Measurements from ENCODE around the gene FAM131B. TPM values are rescaled to one million over a fixed set of nuclear protein-coding genes. Genes with fewer than 3 reads are reported as not detected.
"Not testable (repeated sequence)": the region's sequence is repeated elsewhere in the genome, so short reads cannot be mapped to it uniquely, and the experiment has no call there.

The FAM131B gene
- polyA plus RNA-seq (ENCODE audit: insufficient read depth in 1 of 5, insufficient read length in 5 of 5, low replicate concordance in 1 of 5): 1 to 10 TPM; 1.7 to 2.6 (median 2.2) TPM
- long read RNA-seq, donor 1: 0 reads
- long read RNA-seq, donor 2: 0 reads
- long read RNA-seq, donor 3, full-length matches to known transcripts: 2 of 2 reads
- long read RNA-seq, donor 3, partial matches to known transcripts: 0 of 2 reads
- long read RNA-seq, donor 3, other reads (novel, unspliced or antisense): 0 of 2 reads
- long read RNA-seq, donor 4, partial matches to known transcripts: 385 of 432 reads
- long read RNA-seq, donor 4, other reads (novel, unspliced or antisense): 47 of 432 reads
- long read RNA-seq, donor 5, full-length matches to known transcripts: 2 of 642 reads
- long read RNA-seq, donor 5, partial matches to known transcripts: 560 of 642 reads
- long read RNA-seq, donor 5, other reads (novel, unspliced or antisense): 80 of 642 reads
- long read RNA-seq, donor 6, full-length matches to known transcripts: 1 of 1 reads
- long read RNA-seq, donor 6, partial matches to known transcripts: 0 of 1 reads
- long read RNA-seq, donor 6, other reads (novel, unspliced or antisense): 0 of 1 reads
- long read RNA-seq, donor 7, partial matches to known transcripts: 1,006 of 1,088 reads
- long read RNA-seq, donor 7, other reads (novel, unspliced or antisense): 82 of 1,088 reads
- long read RNA-seq, donor 8: 0 reads

DNA sequence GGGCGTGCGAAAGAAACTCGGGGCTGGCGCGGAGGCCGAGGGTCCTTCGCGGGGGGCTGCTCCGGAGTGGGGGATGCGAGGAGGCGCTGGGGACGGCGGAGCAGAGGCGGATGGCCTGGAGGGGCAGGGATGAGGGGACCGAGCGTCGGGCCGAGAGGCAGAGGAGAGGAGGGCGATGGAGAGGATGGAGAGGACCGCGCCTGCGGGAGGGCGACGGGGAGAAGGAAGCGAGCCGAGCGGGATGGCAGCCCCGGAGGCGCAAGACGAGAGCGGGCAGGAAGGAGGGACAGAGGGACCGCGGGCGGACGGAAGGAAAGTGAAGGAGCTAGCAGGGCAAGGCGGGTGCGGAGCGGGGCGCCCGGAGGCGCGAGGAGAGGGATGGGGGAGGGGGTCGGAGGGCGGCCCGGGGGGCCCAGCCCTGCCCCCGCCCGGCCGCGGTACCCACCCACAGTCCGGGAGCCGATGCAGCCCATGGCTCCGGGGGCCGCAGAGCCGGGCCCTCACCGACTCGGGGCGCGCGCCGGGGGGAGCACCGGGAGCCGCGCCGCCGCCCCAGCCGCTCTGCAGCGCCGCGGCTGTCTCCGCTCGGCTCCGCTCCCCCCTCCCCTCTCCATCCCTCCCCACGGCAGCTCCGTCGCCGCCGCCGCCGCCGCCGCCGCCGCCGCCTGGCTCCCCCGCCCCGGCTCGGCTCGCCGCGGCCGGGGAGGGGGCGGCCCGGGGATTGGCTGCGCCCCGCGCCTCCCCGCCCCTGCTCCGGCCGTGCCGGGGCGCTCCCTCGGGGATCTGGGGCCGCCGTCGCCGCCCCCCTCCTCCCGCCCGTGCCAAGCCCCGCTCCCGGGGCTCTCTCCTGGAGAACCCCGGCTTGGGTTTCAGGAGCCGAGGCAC, at the start of gene FAM131B:
Gene FAM131B, minus strand, starts transcription at position 583 of the 885 bp plus-strand sequence. Its CDS starts 110 bp downstream, at position 473.
- DNase-seq: no peak

DNA sequence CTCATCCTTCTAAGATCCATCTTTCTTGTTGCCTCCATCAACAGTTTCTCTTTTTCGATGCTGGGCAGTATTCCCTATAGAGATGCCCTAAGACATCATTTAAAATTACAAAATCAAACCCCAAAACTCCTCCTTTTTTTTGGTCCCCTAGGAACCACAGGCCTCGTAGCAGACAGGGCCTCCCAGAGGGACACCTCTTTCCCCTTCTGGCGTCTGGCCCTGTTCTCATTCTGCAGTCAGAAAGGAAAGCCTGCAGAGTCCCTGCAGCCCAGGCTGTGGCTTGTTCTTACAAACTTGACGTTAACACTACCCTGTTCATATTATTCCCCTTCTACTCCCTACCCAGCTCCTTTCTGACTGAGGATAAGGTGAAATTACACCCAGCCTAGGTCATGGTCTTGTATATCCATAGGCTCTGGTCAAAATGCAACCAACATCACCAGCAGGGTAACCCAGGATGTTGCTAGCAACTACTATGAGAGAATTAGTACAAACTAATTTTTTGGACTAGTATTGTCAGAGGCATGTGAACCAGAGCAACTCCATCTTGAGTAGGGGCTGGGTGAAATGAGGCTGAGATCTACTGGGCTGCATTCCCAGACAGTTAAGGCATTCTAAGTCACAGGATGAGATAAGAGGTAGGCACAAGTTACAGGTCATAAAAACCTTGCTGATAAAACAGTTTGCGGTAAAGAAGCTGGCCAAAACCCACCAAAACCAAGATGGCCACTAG, 49.6 kb upstream of the FAM131B start:
- no peak for DNase-seq

DNA sequence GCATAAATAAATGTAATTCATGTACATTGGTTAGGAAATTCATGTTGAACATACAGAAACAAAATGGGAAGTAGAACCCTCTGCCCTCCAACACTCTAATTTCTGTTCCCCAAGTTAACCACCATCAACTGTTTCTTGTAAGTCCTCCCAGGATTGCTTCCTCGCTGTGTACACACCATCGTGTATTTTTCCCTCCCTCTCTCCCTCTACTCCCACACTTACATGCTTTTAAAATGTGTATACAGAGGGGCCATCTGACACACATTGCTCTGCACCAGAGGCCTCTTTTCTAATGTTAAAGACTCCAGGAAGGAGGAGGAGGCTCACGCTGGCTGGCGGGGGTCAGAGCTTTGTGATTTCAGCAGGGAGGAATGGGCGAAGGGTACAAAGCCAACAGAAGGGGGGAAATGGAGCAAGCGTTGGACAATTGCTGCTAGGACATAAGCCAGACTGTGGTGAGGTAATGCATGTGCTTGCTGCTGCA, 48.0 kb upstream of the FAM131B start:
- DNase-seq: no peak

DNA sequence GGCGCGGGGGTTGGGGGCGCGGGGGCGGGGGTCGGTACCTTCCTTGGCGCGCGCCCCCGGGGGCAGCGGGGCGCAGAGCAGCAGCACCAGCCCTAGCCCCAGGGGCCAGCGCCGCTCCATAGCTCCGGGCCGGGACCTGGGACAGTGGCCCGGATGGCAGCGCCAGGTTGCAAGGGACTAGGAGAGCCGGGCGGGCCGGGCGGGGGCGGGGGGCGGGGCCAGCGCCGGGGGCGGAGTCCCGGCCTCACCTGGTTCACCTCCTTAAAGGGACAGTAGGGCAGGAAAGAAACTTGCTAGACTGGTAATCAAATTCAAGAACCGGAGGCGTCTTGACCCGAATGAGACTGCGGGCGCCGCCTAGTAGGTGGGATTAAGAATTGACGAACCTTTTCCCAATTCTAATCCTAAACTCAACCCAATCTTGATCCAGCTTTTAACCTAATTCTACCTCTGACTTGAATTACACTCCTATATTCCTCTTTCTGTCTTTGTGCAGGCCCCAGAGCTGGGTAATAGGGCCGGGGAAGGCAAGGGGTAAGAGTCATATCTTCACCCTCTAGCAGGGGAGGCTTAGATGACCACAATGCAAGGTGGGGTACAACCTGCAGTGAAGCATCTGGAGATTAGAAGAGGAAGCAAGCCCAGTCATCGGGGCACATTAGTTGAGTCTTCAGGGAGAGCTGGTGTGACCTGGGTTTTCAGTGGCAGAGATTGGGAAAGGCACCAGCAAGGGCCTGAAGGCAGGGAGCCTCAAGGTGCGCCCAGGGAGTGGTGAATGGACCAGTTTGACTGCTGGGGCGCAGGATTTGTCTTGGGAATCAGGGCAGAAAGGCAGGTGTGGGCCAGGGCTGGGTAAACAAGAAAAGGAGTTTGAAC, 46.4 kb upstream of the FAM131B start, which contains the start of gene EPHA1:
Gene EPHA1, minus strand, starts transcription at position 171 of the 876 bp plus-strand sequence. Its CDS starts 51 bp downstream, at position 120.
- no peak for DNase-seq

DNA sequence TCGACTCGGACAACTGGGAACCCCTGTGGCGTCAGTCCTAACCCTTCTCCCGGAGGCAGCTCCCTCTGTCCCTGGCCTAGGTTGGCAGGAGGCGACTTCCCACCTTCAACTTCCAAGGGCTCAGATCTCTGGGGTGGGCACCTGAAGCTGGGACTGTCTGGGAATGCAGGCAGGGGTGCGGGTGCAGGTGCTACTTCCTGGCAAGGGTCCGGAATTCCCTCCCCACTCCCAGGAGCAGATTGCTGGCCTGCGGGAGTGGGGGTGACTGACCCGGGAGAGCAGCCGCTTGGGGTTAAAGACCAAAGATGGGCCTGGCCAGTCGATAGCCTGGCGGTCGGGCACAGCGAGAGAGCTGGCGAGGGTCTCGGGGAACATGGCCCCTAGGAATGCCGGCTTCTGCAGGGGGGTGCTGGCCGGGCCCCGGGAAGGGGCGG, 45.8 kb upstream of the FAM131B start:
- DNase-seq: no peak

DNA sequence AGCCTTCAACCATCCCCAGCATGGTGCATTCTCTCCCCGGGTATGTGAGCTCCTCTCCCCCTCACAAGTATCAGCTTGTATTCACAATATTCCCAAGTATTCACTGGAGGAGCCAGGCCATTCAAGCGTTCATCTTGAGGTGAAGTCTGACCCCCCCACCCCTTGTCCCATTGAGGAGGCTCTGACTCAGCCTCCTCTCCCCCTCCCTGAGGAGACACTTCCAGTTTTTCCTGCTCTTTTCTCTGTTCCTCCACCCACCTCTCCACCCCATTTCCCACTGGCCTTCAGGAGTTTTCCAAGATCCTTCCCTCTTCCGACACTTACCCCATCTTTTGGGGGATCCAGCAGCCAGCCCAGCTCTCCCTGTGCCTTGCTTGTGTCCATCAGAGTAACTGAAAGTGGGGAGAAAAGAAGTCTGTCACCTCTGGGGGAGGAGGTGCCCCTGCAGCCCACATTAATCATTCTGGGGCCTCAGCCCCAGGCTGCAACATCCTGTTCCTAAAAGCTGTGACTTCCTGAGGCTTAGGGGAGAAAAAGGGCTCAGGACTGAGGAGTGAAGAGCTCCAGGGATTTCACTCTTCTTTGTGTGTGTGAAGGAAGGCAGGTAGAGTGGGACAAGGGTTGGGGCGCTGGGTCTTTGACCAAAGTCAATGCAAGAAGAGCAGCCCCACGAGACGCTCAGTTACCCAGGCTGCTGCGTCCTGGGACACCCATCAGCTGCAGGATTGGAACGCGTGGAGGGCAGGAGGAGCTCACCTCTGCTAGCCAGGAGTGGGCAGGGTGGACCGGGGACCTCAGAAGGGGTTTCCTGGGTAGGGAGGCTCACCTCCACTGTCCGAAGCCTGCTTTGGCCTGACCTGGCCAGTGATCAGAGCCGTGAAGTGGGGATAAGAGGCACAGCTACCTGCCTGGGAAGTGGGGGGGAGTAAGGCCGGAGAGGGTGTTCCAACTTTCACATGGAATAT, 45.1 kb upstream of the FAM131B start:
- no peak for DNase-seq

DNA sequence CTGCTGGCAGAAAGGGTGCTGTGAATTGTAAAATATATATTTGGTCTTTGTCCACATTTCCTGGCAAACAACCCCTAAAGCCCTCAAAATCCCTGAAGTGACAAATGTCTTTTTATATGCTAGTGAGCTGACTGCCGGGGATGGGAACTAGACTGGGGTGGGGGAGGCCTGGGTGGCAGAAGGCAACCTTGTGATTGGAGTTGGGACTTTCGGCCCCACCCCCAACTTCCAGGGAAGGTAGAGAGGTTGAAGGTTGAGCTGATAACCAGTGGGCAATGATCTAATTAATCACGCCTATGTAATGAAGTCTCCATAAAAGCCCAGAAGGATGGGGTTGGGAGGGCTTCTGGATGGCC, 43.5 kb upstream of the FAM131B start:
- no peak for DNase-seq

DNA sequence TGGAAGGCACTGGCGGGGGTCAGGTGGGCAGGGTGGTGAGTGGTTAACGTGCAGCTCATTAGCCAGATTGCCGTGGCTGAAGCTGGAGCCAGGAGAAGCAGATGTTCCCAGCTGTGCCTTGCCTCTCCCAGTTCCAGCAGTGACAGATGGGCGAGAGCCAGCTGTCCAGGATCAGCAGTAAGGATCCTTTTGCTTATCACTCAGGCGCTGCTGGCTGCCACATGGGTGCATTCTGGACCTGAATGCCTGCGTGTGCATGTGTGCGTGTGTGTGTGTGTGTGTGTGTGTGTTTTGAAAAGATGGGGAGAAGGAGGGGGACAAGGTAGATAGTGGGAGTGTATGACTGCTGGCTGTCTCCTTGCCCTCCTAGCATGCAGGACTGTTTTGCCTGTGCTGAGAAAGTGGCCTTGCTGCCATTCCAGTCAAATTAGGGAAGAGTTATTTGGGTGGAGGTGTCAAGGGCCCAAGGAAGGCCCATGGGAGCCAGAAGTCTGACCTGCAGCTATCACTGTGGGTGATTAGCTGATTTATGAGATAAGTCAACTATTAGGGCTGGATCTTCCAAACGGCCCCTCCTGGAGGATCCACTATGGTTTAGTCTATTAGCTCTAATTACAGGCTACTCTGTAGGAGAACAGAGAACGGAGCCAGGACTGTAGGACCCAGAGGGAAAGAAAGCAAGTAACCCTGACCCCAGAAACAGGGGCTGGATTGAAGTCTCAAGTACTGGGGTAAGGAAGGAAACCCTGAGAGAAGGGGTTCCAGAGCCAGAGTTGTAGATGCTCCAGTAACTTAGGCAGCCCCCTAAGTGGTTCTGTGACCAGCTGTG, 42.9 kb upstream of the FAM131B start:
- DNase-seq: peak; percentile 93 to 95

DNA sequence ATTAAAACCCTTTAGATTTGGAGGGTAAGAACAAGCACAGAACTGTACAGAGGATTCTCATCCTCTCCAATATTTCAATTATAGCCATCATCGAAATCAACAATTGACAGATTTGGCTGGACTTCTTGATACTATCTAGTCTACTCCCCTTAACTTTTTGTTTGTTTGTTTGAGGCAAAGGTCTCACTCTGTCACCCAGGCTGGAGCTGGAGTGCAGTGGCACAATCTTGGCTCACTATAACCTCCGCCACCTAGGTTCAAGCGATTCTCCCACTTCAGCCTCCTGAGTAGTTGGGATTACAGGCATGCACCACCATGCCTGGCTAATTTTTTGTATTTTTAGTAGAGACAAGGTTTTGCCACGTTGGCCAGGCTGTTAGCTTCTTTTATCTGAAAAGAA, 39.7 kb upstream of the FAM131B start:
- not testable (repeated sequence) for DNase-seq

DNA sequence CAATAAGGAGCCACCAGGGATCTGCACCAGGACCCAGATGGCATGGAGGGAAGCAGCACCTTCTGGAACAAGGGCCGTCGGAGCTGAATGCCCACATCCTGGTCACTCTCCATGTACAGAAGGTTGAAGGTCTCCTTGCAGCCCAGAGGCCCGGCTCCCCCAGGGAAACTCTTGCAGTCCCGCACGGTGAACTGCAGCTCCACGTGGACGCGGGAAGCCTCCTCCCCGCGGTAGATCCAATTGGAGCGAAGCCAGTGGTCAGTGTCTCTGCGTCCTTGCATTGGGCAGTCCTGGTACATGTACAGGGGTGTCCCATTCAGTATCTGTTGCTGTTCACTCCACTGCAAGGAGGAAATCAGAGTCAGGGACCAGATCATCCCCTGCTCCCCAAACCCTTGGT, 38.8 kb upstream of the FAM131B start:
- no peak for DNase-seq

DNA sequence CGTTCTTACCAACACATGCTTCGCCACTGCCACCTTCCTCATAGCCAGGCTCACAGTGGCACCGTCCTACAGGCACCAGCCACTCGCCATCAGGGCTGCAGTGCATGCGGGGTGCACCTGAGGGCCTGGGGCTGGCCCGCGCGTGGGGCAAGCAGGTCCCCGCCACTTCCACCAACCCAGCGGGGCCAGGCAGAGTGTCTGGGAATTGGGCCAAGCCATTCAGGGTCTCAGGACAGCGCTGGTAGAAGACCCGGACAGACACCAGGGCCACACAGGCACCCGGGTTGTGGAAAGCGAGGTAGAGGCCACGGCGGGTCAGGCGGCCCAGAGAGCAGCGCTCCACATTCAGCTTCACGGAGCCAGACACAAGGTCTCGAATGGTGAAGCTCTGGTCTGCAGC, 37.1 kb upstream of the FAM131B start:
- DNase-seq: no peak

DNA sequence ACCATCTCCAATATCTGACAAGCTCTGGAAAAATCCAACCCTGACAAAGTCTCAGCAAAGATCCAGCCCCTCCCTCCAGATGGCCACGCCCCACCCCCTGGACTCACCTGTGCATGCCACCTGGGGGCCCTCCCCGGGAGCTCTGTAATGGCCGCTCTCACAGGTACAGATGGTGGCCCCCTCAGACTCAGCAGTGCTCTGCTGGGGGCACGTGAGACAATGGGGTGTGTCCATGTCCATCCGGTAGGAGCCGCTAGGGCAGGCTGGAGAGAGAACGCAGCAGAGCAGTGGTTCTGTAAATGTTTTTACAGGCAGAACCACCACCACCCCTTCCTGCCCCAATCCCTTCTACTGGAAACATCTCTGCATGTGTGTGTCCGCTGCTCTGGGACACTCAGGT, 36.6 kb upstream of the FAM131B start:
- no peak for DNase-seq

DNA sequence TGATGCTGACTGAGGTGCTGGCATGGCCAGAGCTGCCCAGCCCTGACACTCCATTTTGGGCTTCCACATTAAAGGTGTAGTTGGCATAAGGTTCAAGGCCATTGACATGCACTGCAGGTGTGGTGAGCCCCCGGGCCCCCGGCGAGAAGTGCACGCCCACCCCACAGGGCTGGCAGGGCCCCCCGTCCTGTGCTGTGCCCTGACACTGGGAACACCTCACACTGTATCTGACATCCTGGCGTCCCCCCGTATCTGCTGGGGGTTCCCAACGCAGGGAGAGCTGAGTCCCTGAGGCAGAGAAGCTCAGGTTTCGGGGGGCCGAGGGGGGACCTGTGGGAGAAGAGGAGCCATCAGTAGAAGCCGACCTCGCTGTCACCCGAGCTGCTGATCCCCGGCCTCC, 36.1 kb upstream of the FAM131B start:
- no peak for DNase-seq

DNA sequence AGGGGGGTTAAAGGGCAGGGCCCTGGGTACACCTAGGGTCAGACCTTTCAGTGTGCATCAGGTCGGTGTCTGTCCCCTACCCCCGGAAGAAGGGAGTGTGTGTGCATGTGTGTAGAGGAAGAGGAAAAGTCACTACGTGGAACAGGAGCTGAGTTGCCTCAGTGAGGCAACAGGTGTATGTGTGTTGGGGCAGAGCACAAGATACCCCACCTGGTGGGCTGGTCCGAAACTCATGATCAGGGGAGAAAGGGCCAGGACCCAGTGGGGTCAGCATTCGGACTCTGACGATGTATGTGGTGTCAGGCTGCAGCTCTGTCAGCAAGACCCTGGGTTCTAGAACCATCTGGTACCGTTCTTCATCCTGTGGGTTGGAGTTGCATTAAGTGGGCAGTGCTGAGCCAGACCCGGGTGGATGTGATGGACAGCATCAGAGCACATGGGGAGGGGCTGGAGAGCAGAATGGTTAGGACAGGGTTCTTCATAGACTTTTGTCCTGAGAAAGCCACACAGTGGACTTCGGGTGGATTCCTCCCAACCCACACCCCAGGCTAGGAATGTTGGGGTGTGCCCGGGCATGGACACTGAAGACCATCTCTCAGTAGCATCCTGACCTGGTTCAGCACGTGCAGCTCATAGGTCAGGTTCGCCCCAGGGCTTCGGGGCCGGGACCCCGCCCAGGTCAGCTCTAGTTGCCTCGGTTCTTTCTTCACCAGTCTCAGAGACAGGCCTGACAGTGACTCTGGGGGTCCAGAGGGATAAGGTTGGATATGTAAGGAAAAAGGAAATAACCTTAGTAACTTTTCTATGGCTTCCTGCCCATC, 35.4 kb upstream of the FAM131B start:
- no peak for DNase-seq

DNA sequence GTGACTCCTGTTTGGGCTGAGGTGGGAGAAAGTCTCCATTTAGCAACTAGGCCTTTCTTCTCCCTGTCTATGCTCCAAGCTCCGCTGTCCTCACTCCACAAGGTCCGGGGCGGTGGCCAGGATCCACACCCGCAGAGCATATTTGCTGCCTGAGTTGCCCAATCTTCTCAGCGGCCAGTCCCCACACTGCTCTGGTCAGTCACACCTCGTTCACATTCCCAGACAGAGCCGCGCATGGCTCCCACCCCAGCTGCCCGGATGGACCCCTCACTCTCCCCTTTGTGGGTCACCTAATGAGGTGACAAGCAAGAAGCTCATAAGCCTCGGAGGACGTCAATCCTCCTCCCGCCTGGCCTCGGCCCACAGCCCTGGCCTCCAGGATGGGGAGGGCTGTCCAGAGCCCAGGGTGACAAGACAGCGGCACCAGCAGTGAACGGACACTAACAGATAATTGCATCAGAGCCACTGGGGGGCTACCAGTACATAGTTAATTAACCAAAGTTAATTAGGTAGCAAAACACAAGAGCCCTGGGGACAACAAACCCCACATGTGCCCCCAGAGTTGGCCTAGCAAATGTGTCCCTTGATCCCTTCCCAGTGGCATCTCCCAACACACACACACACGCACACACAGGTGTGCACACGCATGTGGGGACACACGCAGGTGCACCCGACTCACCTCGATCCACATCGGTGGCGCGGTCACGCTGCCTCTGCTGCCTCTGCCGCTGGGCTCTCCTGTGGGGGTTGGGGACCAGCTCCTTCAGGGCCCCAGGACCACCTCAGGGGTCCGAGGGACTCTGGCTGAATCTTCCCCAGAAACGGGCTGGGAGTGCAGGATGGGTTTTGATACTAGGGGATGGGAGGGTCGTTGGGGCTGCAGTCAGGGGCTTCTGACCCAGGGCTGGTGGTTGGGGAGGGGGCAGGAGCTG, 34.4 kb upstream of the FAM131B start:
- DNase-seq: peak; percentile 90 to 93

DNA sequence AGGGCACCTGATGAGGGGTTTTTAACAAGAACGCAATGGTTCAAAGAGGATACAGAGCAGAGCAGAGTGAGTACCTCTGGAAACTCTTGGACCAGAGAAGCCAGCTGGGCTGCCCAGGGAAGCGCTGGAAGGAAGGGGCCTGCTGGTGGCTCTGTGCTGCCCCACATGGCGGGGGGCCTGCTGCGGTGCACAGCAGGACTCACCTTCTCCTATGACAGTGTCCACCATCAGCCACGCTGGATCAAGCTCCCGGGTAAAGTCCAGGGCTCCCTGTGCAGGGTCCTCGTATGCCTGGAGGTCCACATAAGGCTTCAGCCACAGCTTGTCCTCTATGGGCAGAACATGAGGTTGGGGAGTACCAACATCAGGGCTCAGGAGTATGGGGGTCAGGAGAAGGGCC, 33.7 kb upstream of the FAM131B start:
- no peak for DNase-seq
